ENCODE measurements around the gene ASIC4.

DNA sequence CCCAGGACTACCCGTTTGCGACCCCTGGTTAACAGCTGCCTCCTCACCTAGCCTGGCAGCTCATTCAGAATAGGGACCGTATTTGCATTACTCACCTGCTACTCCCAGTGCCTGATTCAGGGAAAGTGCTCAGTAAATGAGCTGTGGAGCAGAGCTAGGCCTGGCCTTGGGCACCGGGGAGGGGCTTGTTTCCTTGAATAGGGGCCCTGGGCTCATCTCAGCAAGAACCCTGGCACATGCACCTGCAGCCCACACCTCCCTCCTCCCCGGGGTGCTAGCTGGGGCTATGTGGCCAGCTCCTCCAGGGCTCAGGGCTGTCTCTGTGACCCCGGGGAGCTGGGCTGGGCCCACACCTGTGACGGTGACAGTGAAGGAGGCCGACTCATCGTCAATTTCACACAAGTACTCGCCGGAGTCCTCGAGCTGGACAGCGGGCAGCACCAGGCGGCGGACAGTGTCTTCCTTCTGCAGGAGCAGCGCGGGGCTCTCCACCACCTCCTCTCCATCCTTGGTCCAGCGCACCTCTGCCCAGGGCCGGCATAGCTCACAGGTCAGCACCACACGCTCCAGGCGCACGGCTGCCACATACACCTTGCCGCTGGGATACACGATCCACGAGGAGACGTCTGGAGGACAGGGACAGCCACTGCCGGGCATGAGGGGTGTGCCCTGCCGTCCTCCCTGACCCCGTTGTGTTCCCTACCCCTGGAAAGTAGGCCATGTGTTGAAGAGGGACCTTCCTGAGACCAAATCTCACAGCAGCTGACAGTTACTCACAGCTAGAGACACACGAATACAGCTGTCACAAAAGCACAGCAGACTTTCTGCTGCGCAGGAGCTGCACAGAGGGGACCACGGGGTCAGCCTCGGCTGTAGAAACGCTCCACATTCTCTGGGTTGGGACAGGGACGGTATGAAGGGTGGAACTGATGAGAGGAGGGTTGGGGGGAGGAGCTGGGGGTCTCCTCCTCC lies 48.1 kb downstream of the ASIC4 start:
- TF ChIP-seq CEBPB (IDR thresholded peaks at IDR 0.05; ENCODE audit: low read depth, low read length) (no peak), POLR2A (IDR thresholded peaks at IDR 0.05; ENCODE audit: low read depth, low read length) (no peak)
- TF ChIP-seq, protein P1, sequence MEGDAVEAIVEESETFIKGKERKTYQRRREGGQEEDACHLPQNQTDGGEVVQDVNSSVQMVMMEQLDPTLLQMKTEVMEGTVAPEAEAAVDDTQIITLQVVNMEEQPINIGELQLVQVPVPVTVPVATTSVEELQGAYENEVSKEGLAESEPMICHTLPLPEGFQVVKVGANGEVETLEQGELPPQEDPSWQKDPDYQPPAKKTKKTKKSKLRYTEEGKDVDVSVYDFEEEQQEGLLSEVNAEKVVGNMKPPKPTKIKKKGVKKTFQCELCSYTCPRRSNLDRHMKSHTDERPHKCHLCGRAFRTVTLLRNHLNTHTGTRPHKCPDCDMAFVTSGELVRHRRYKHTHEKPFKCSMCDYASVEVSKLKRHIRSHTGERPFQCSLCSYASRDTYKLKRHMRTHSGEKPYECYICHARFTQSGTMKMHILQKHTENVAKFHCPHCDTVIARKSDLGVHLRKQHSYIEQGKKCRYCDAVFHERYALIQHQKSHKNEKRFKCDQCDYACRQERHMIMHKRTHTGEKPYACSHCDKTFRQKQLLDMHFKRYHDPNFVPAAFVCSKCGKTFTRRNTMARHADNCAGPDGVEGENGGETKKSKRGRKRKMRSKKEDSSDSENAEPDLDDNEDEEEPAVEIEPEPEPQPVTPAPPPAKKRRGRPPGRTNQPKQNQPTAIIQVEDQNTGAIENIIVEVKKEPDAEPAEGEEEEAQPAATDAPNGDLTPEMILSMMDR (conservative IDR thresholded peaks at IDR 0.05; ENCODE audit: low read depth, low read length): no peak
